MM.1S (cell line): ENCODE results near the gene TCL1A.

ENCODE experiments used
- DNase-seq: peaks from one replicate; pipeline ENCODE4 v3.0.0-alpha.2; 2015
- H2AFZ ChIP-seq: fragments of 300-600 bp; sonication (generic); 2 replicates; pipeline ENCODE4 v1.6.0; 2016; ENCODE audit warnings: antibody characterized with exemption, low read length
- H3F3A ChIP-seq: fragments of 300-600 bp; sonication (generic); 2 replicates; pipeline ENCODE4 v1.6.1; 2016; ENCODE audit warnings: mild to moderate bottlenecking, antibody characterized with exemption, low read length, moderate library complexity, mixed read lengths; ENCODE audit not compliant: insufficient read depth
- H3K27ac ChIP-seq: fragments of 300-600 bp; sonication (generic); 2 replicates; pipeline ENCODE4 v1.5.1; 2016; ENCODE audit warnings: mild to moderate bottlenecking, low read length
- H3K27me3 ChIP-seq: fragments of 300-600 bp; sonication (generic); replicated peaks from 2 replicates; pipeline ENCODE4 v1.6.0; 2016; ENCODE audit warnings: low read length; ENCODE audit not compliant: insufficient read depth
- H3K36me3 ChIP-seq: fragments of 300-600 bp; sonication (generic); replicated peaks from 2 replicates; pipeline ENCODE4 v1.6.1; 2016; ENCODE audit warnings: mild to moderate bottlenecking, low read length, mixed read lengths; ENCODE audit not compliant: insufficient read depth
- H3K4me1 ChIP-seq: fragments of 300-600 bp; sonication (generic); 2 replicates; pipeline ENCODE4 v1.6.1; 2016; ENCODE audit warnings: low read length, mixed read lengths
- H3K4me2 ChIP-seq: fragments of 300-600 bp; sonication (generic); 2 replicates; pipeline ENCODE4 v1.6.0; 2016; ENCODE audit warnings: low read depth, low read length
- H3K4me3 ChIP-seq: fragments of 300-600 bp; sonication (generic); 2 replicates; pipeline ENCODE4 v1.5.1; 2016; ENCODE audit warnings: low read length, mixed read lengths
- H3K79me2 ChIP-seq: fragments of 300-600 bp; sonication (generic); 2 replicates; pipeline ENCODE4 v1.6.1; 2016; ENCODE audit warnings: mixed run types, low read length, mixed read lengths
- H3K9ac ChIP-seq: fragments of 300-600 bp; sonication (generic); 2 replicates; pipeline ENCODE4 v1.6.1; 2016; ENCODE audit warnings: low read length, mixed read lengths
- H3K9me2 ChIP-seq: fragments of 300-600 bp; sonication (generic); replicated peaks from 2 replicates; pipeline ENCODE4 v1.6.1; 2016; ENCODE audit warnings: mild to moderate bottlenecking, low read length, mixed read lengths; ENCODE audit not compliant: insufficient read depth
- H3K9me3 ChIP-seq: fragments of 300-600 bp; sonication (generic); replicated peaks from 2 replicates; pipeline ENCODE4 v1.6.1; 2016; ENCODE audit warnings: mild to moderate bottlenecking, low read length, mixed read lengths; ENCODE audit not compliant: insufficient read depth
- H4K20me1 ChIP-seq: fragments of 300-600 bp; sonication (generic); 2 replicates; pipeline ENCODE4 v1.6.1; 2016; ENCODE audit warnings: mild to moderate bottlenecking, low read length, moderate library complexity, mixed read lengths; ENCODE audit not compliant: insufficient read depth
- CTCF ChIP-seq: fragments of 300-600 bp; sonication (generic); IDR thresholded peaks from 2 replicates; pipeline ENCODE4 v1.5.1; 2016; ENCODE audit warnings: antibody characterized with exemption, low read length, mixed read lengths
- EZH2 ChIP-seq: fragments of 300-600 bp; sonication (generic); optimal IDR thresholded peaks from 2 replicates; pipeline ENCODE3; 2017; ENCODE audit warnings: low read depth, mild to moderate bottlenecking, antibody characterized with exemption, low read length, mixed read lengths
- EZH2phosphoT487 ChIP-seq: fragments of 300-600 bp; sonication (generic); IDR thresholded peaks from 2 replicates; pipeline ENCODE4 v1.6.1; 2018; ENCODE audit warnings: antibody characterized with exemption, low read length

Gene TCL1A

DNA sequence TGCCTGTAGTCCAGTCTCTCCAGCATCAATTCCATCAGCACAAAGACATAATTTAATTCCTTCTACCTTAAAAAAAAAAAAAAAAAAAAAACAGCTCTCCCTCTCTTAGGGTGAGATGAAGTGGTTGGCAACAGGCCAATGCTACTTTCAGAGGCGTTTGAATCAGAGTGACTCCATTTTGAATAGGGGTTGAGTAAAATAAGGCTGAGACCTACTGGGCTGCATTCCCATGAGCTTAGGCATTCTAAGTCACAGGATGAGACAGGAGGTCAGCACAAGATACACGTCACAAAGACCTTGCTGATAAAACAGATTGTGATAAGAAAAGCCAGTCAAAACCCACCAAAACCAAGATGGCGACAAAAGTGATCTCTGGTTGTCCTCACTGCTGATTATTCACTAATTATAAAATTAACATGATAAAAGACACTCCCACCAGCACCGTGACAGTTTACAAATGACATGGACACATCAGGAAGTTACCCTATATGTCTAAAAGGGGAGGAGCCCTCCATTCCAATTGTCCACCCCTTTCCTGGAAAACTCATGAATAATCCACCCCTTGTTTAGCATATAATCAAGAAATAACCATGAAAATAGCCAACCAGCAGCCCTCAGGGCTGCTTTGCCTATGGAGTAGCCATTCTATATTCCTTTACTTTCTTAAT lies 34.6 kb downstream of the TCL1A start:
- no peaks in the 10 kb centered on the region for H3K36me3 ChIP-seq
- no peak overlapping the region for H3K4me2 ChIP-seq
- H3K9me2 ChIP-seq: no peaks in the 10 kb centered on the region
- DNase-seq: no peak
- H3K79me2 ChIP-seq: no peaks in the 10 kb centered on the region
- H3K4me1 ChIP-seq: no peaks in the 10 kb centered on the region
- no peak overlapping the region for H3K27ac ChIP-seq
- H3K9ac ChIP-seq: no peak overlapping the region
- H2AFZ ChIP-seq: no peak overlapping the region
- no peaks in the 10 kb centered on the region for H3K9me3 ChIP-seq
- no peaks in the 10 kb centered on the region for H4K20me1 ChIP-seq
- H3K27me3 ChIP-seq: no peaks in the 10 kb centered on the region
- TF ChIP-seq EZH2 (no peak), CTCF (no peak), EZH2phosphoT487 (no peak)
- H3K4me3 ChIP-seq: no peak overlapping the region
- no peaks in the 10 kb centered on the region for H3F3A ChIP-seq

- H3K4me3 ChIP-seq: no peak overlapping the region
- no peaks in the 10 kb centered on the region for H4K20me1 ChIP-seq
- no peaks in the 10 kb centered on the region for H3K79me2 ChIP-seq
- no peaks in the 10 kb centered on the region for H3K36me3 ChIP-seq
- H3K9me2 ChIP-seq: no peaks in the 10 kb centered on the region
- DNase-seq: no peak
- no peaks in the 10 kb centered on the region for H3K9me3 ChIP-seq
- no peaks in the 10 kb centered on the region for H3K4me1 ChIP-seq
- H3K27ac ChIP-seq: no peak overlapping the region
- H3K9ac ChIP-seq: no peak overlapping the region
- H3F3A ChIP-seq: no peaks in the 10 kb centered on the region
- H3K4me2 ChIP-seq: no peak overlapping the region
- H2AFZ ChIP-seq: no peak overlapping the region
- no peak for TF ChIP-seq CTCF
- TF ChIP-seq EZH2: no peak
- TF ChIP-seq EZH2phosphoT487: no peak
- no peaks in the 10 kb centered on the region for H3K27me3 ChIP-seq
Observed at GRCh38 chr14:95677179-95677835, 36.6 kb downstream of the TCL1A start.

DNA sequence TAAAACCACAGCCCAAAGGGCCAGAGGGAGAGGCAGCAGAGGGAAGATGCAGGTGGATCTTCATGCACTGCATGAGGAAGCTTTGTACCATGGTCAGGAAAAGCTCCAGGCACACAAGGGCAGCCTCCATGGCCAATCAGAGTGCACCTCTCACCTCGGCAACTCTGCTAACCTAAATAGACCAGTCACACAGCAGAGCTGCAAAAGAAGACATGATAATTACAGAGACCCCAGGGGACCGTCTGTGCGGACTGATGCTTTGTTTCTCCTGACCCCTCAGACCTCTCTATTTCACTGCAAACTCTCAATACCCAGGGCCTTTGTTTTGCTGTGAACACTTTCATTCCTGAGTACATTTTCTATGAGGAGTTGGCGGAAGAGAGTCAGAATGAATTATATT lies 38.4 kb downstream of the TCL1A start:
- DNase-seq: no peak
- H3K4me2 ChIP-seq: no peak overlapping the region
- no peak overlapping the region for H3K9ac ChIP-seq

GRCh38 chr14:95674613-95675012 lies 39.3 kb downstream of the TCL1A start:
- no peaks in the 10 kb centered on the region for H3K79me2 ChIP-seq
- no peaks in the 10 kb centered on the region for H3K4me1 ChIP-seq
- H3K9me3 ChIP-seq: no peaks in the 10 kb centered on the region
- H3K27me3 ChIP-seq: peaks cover 5% of the 10 kb centered on the region; the same call in 1 of the 2 replicates
- TF ChIP-seq EZH2 (no peak), EZH2phosphoT487 (no peak), CTCF (no peak)
- no peaks in the 10 kb centered on the region for H3K9me2 ChIP-seq
- H3K4me2 ChIP-seq: no peak overlapping the region
- H3K4me3 ChIP-seq: no peak overlapping the region
- DNase-seq: no peak
- H4K20me1 ChIP-seq: no peaks in the 10 kb centered on the region
- H3K36me3 ChIP-seq: no peaks in the 10 kb centered on the region
- no peak overlapping the region for H2AFZ ChIP-seq
- no peak overlapping the region for H3K27ac ChIP-seq
- no peaks in the 10 kb centered on the region for H3F3A ChIP-seq
- no peak overlapping the region for H3K9ac ChIP-seq

More for the DNA sequence above, 38.4 kb downstream of the TCL1A start:
- Histone ChIP-seq H3K36me3 (no peaks in the 10 kb centered on the region), H3F3A (no peaks in the 10 kb centered on the region), H3K9me2 (no peaks in the 10 kb centered on the region), H4K20me1 (no peaks in the 10 kb centered on the region), H3K27me3 (no peaks in the 10 kb centered on the region; the same call in 1 of the 2 replicates), H3K9me3 (no peaks in the 10 kb centered on the region), H2AFZ (no peak overlapping the region), H3K79me2 (no peaks in the 10 kb centered on the region), H3K27ac (no peak overlapping the region), H3K4me1 (no peaks in the 10 kb centered on the region), H3K4me3 (no peak overlapping the region)
- no peak for TF ChIP-seq EZH2
